ENCODE measurements around the gene TRIO. TPM values are rescaled to one million over a fixed set of nuclear protein-coding genes. Genes with fewer than 3 reads are reported as not detected.
A peak's percentile ranks its signal among the peaks of the same experiment; 100 is the strongest.

The TRIO gene
- total RNA-seq, 1 donor from 2014 or later = 71.6 TPM

- H3K27me3 ChIP-seq (ENCODE audit: control insufficient read depth, insufficient read depth, low read length) = no peaks in the 10 kb centered on the region
- DNase-seq (ENCODE audit: low read depth) = peak; percentile 85
- H3K4me3 ChIP-seq (ENCODE audit: low read depth, low read length) = no peak overlapping the region
- no peak for TF ChIP-seq CTCF (IDR thresholded peaks at IDR 0.05; ENCODE audit: insufficient read depth, low read length, severe bottlenecking)
- H3K36me3 ChIP-seq (ENCODE audit: control insufficient read depth, insufficient read depth, low read length) = no peaks in the 10 kb centered on the region
- no peak for FAIRE-seq
These were observed 37.3 kb upstream of the TRIO start for GRCh38 chr5:14105718-14106410.

- no peaks in the 10 kb centered on the region for H3K36me3 ChIP-seq (ENCODE audit: control insufficient read depth, insufficient read depth, low read length)
- no peaks in the 10 kb centered on the region for H3K27me3 ChIP-seq (ENCODE audit: control insufficient read depth, insufficient read depth, low read length)
- no peak for TF ChIP-seq CTCF (IDR thresholded peaks at IDR 0.05; ENCODE audit: insufficient read depth, low read length, severe bottlenecking)
- no peak for FAIRE-seq
- no peak overlapping the region for H3K4me3 ChIP-seq (ENCODE audit: low read depth, low read length)
- no peak for DNase-seq (ENCODE audit: low read depth)
These were observed 35.6 kb upstream of the TRIO start for GRCh38 chr5:14107536-14107935.

GRCh38 chr5:14108170-14108996, 34.8 kb upstream of the TRIO start:
- no peak overlapping the region for H3K4me3 ChIP-seq (ENCODE audit: low read depth, low read length)
- no peaks in the 10 kb centered on the region for H3K27me3 ChIP-seq (ENCODE audit: control insufficient read depth, insufficient read depth, low read length)
- FAIRE-seq (no peak), DNase-seq (ENCODE audit: low read depth) (peak; percentile 73)
- H3K36me3 ChIP-seq (ENCODE audit: control insufficient read depth, insufficient read depth, low read length) = no peaks in the 10 kb centered on the region
- TF ChIP-seq CTCF (IDR thresholded peaks at IDR 0.05; ENCODE audit: insufficient read depth, low read length, severe bottlenecking) = peak; percentile 68

- DNase-seq (ENCODE audit: low read depth) (peak; percentile 86), FAIRE-seq (no peak)
- Histone ChIP-seq H3K27me3 (ENCODE audit: control insufficient read depth, insufficient read depth, low read length) (no peaks in the 10 kb centered on the region), H3K4me3 (ENCODE audit: low read depth, low read length) (no peak overlapping the region), H3K36me3 (ENCODE audit: control insufficient read depth, insufficient read depth, low read length) (no peaks in the 10 kb centered on the region)
- no peak for TF ChIP-seq CTCF (IDR thresholded peaks at IDR 0.05; ENCODE audit: insufficient read depth, low read length, severe bottlenecking)
These were observed 33.9 kb upstream of the TRIO start for GRCh38 chr5:14109041-14109747.

GRCh38 chr5:14109771-14110170, 33.4 kb upstream of the TRIO start:
- Histone ChIP-seq H3K27me3 (ENCODE audit: control insufficient read depth, insufficient read depth, low read length) (no peaks in the 10 kb centered on the region), H3K4me3 (ENCODE audit: low read depth, low read length) (no peak overlapping the region), H3K36me3 (ENCODE audit: control insufficient read depth, insufficient read depth, low read length) (no peaks in the 10 kb centered on the region)
- FAIRE-seq = no peak
- TF ChIP-seq CTCF (IDR thresholded peaks at IDR 0.05; ENCODE audit: insufficient read depth, low read length, severe bottlenecking) = no peak
- no peak for DNase-seq (ENCODE audit: low read depth)
